ENCODE measurements around the gene DSCAML1. TPM values are rescaled to one million over a fixed set of nuclear protein-coding genes. Genes with fewer than 3 reads are reported as not detected.
A peak's percentile ranks its signal among the peaks of the same experiment; 100 is the strongest.

Gene DSCAML1
- total and polyA plus RNA-seq, 4 donors = 0.18 to 1.5 (median 1.1) TPM

- H3K4me1 ChIP-seq (ENCODE audit: control insufficient read depth in 5 of 5, insufficient read depth in 5 of 5, low read length in 5 of 5) = no peaks in the 10 kb centered on the region
- no peaks in the 10 kb centered on the region for H3K27me3 ChIP-seq (ENCODE audit: control insufficient read depth in 3 of 3, insufficient read depth in 3 of 3, low read length in 2 of 3)
- no peaks in the 10 kb centered on the region for H3K36me3 ChIP-seq (ENCODE audit: control insufficient read depth in 4 of 4, insufficient read depth in 4 of 4, low read length in 4 of 4)
- no peak for TF ChIP-seq CTCF (IDR thresholded peaks at IDR 0.05; ENCODE audit: control extremely low read depth, extremely low read depth)
- no peak overlapping the region for H3K4me3 ChIP-seq
- ATAC-seq (ENCODE audit: insufficient read depth, low FRiP score) (no peak), DNase-seq (no peak)
- H3K9me3 ChIP-seq (ENCODE audit: control insufficient read depth in 4 of 4, insufficient read depth in 3 of 4, low read length in 3 of 4) = peaks cover 0 to 3% (median 0%) of the 10 kb centered on the region in 4 donors
- H3K9ac ChIP-seq (ENCODE audit: insufficient read depth in 1 of 2, low read length in 2 of 2) = no peak overlapping the region
- 87 to 89% methylated on average over 8 of the region's 8 CpGs for WGBS, 2 donors
- H3K27ac ChIP-seq (ENCODE audit: low read depth in 1 of 2, low read length in 1 of 2) = no peak overlapping the region
Observed at GRCh38 chr11:117573326-117573725, 223.7 kb downstream of the DSCAML1 start.

- Histone ChIP-seq H3K27ac (ENCODE audit: low read depth in 1 of 2, low read length in 1 of 2) (no peak overlapping the region), H3K9me3 (ENCODE audit: control insufficient read depth in 4 of 4, insufficient read depth in 3 of 4, low read length in 3 of 4) (peaks cover 0 to 3% (median 0%) of the 10 kb centered on the region in 4 donors), H3K4me1 (ENCODE audit: control insufficient read depth in 5 of 5, insufficient read depth in 5 of 5, low read length in 5 of 5) (no peaks in the 10 kb centered on the region), H3K27me3 (ENCODE audit: control insufficient read depth in 3 of 3, insufficient read depth in 3 of 3, low read length in 2 of 3) (no peaks in the 10 kb centered on the region), H3K4me3 (no peak overlapping the region), H3K9ac (ENCODE audit: insufficient read depth in 1 of 2, low read length in 2 of 2) (no peak overlapping the region), H3K36me3 (ENCODE audit: control insufficient read depth in 4 of 4, insufficient read depth in 4 of 4, low read length in 4 of 4) (no peaks in the 10 kb centered on the region)
- ATAC-seq (ENCODE audit: insufficient read depth, low FRiP score) = no peak
- DNase-seq = no peak
- WGBS, 2 donors = 86 to 95% methylated on average over 5 of the region's 5 CpGs
- no peak for TF ChIP-seq CTCF (IDR thresholded peaks at IDR 0.05; ENCODE audit: control extremely low read depth, extremely low read depth)
Observed at GRCh38 chr11:117572671-117573070, 224.3 kb downstream of the DSCAML1 start.

GRCh38 chr11:117572129-117572528 is 224.9 kb downstream of the DSCAML1 start:
- no peak overlapping the region for H3K27ac ChIP-seq (ENCODE audit: low read depth in 1 of 2, low read length in 1 of 2)
- DNase-seq = peak in 2 of 3 donors; percentile 3 to 16

More at GRCh38 chr11:117572129-117572528, 224.9 kb downstream of the DSCAML1 start:
- Histone ChIP-seq H3K9me3 (ENCODE audit: control insufficient read depth in 4 of 4, insufficient read depth in 3 of 4, low read length in 3 of 4) (peaks cover 0 to 3% (median 0%) of the 10 kb centered on the region in 4 donors), H3K4me1 (ENCODE audit: control insufficient read depth in 5 of 5, insufficient read depth in 5 of 5, low read length in 5 of 5) (no peaks in the 10 kb centered on the region), H3K9ac (ENCODE audit: insufficient read depth in 1 of 2, low read length in 2 of 2) (no peak overlapping the region), H3K36me3 (ENCODE audit: control insufficient read depth in 4 of 4, insufficient read depth in 4 of 4, low read length in 4 of 4) (no peaks in the 10 kb centered on the region), H3K27me3 (ENCODE audit: control insufficient read depth in 3 of 3, insufficient read depth in 3 of 3, low read length in 2 of 3) (no peaks in the 10 kb centered on the region), H3K4me3 (no peak overlapping the region)
- ATAC-seq (ENCODE audit: insufficient read depth, low FRiP score) = no peak
- TF ChIP-seq CTCF (IDR thresholded peaks at IDR 0.05; ENCODE audit: control extremely low read depth, extremely low read depth) = no peak
- 21 to 37% methylated on average over 5 of the region's 5 CpGs for WGBS, 2 donors
